HG03378 (cell line): ENCODE data around the gene PGLYRP2.

ENCODE experiments used
- ATAC-seq: cut with Tn5 transposase; IDR thresholded peaks from one replicate; pipeline ENCODE4 v1.9.1; 2021; ENCODE audit warnings: mild to moderate bottlenecking, moderate library complexity; ENCODE audit not compliant: unreplicated experiment

Gene PGLYRP2

GRCh38 chr19:15427991-15428471, 51.3 kb downstream of the PGLYRP2 start:
- ATAC-seq, result no peak

- ATAC-seq, result no peak
Measured at GRCh38 chr19:15427350-15427700, 52.0 kb downstream of the PGLYRP2 start.

GRCh38 chr19:15426485-15427349, 52.6 kb downstream of the PGLYRP2 start:
- ATAC-seq, result no peak

GRCh38 chr19:15425321-15425950, 53.9 kb downstream of the PGLYRP2 start:
- ATAC-seq, result no peak

- no peak for ATAC-seq
Measured at GRCh38 chr19:15424692-15425272, 54.5 kb downstream of the PGLYRP2 start.

- ATAC-seq, result no peak
Measured at GRCh38 chr19:15424121-15424520, 55.2 kb downstream of the PGLYRP2 start.

GRCh38 chr19:15423130-15423529, 56.2 kb downstream of the PGLYRP2 start:
- ATAC-seq, result no peak

GRCh38 chr19:15422296-15423075, 56.8 kb downstream of the PGLYRP2 start:
- no peak for ATAC-seq

GRCh38 chr19:15421721-15422260, 57.5 kb downstream of the PGLYRP2 start:
- ATAC-seq, result no peak

- no peak for ATAC-seq
Measured at GRCh38 chr19:15421136-15421695, 58.1 kb downstream of the PGLYRP2 start.

GRCh38 chr19:15419413-15420025, 59.8 kb downstream of the PGLYRP2 start:
- ATAC-seq, result peak; percentile 1
